WTC11 (cell line): ENCODE data around the gene RGS7. TPM values are rescaled to one million over a fixed set of nuclear protein-coding genes. Genes with fewer than 3 reads are reported as not detected.

Experiments
- ATAC-seq: fragments of 200-7000 bp; cut with Tn5 transposase; 2 replicates; pipeline ENCODE4 v1.10.0; 2021; ENCODE audit warnings: mild to moderate bottlenecking, moderate library complexity
- CTCF ChIA-PET: fragments of 300-600 bp; sonication (Branson Sonifier 250); formaldehyde crosslinking; loops from one replicate; lab custom pipeline; 2021; ENCODE audit warnings: antibody characterized with exemption; lab: Charles Lee
- POLR2A ChIA-PET: fragments of 350-600 bp; sonication (Branson Sonifier 250); formaldehyde crosslinking; loops from one replicate; lab custom pipeline; 2021; ENCODE audit warnings: antibody characterized with exemption; lab: Charles Lee
- DNase-seq: peaks from one replicate; pipeline ENCODE4 v3.0.0; 2021; ENCODE audit warnings: low spot score
- H3K27ac Mint-ChIP-seq: 2 replicates; pipeline ENCODE4 v1.8.0; 2021; ENCODE audit warnings: mixed read lengths
- H3K27me3 Mint-ChIP-seq: 2 replicates; pipeline ENCODE4 v1.8.0; 2021; ENCODE audit warnings: low read depth, mild to moderate bottlenecking, moderate library complexity, mixed read lengths
- H3K36me3 Mint-ChIP-seq: 2 replicates; pipeline ENCODE4 v1.8.0; 2021; ENCODE audit warnings: mixed read lengths
- H3K4me1 Mint-ChIP-seq: 2 replicates; pipeline ENCODE4 v1.8.0; 2022; ENCODE audit warnings: mixed read lengths
- H3K4me3 Mint-ChIP-seq: 2 replicates; pipeline ENCODE4 v1.8.0; 2021; ENCODE audit warnings: mild to moderate bottlenecking, moderate library complexity, mixed read lengths
- H3K9me3 Mint-ChIP-seq: 2 replicates; pipeline ENCODE4 v1.8.0; 2021; ENCODE audit warnings: mixed read lengths
- CREM ChIP-seq: sonication (generic); formaldehyde crosslinking; IDR thresholded peaks from 2 replicates; pipeline ENCODE4 v1.8.1; 2022; ENCODE audit warnings: mild to moderate bottlenecking, missing genetic modification reagents, moderate library complexity
- FOXK1 ChIP-seq: sonication (generic); formaldehyde crosslinking; IDR thresholded peaks from 2 replicates; pipeline ENCODE4 v1.8.0; 2022; ENCODE audit warnings: mild to moderate bottlenecking, moderate library complexity, missing genetic modification reagents
- JUN ChIP-seq: sonication (generic); formaldehyde crosslinking; IDR thresholded peaks from 2 replicates; pipeline ENCODE4 v1.8.0; 2023; ENCODE audit warnings: mild to moderate bottlenecking, missing genetic modification reagents
- PRRX2 ChIP-seq: fragments of 250-450 bp; sonication (Bioruptor Pico); IDR thresholded peaks from 2 replicates; pipeline ENCODE4 v1.8.0; 2021; ENCODE audit warnings: mild to moderate bottlenecking
- SP1 ChIP-seq: sonication (generic); formaldehyde crosslinking; conservative IDR thresholded peaks from 2 replicates; pipeline ENCODE4 v1.8.1; 2022; ENCODE audit warnings: missing genetic modification reagents
- TEAD1 ChIP-seq: sonication (generic); formaldehyde crosslinking; IDR thresholded peaks from 2 replicates; pipeline ENCODE4 v1.8.0; 2022; ENCODE audit warnings: mild to moderate bottlenecking, missing genetic modification reagents
- TEAD4 ChIP-seq: sonication (generic); formaldehyde crosslinking; IDR thresholded peaks from 2 replicates; pipeline ENCODE4 v1.8.0; 2022; ENCODE audit warnings: mild to moderate bottlenecking, missing genetic modification reagents
- total RNA-seq: library from RNA; stranded (reverse); gene quantifications from 3 replicates; pipeline ENCODE4 v1.2.3, GENCODE V29; 2021
- TF ChIP-seq, protein P1 (sequence below): fragments of 200-600 bp; IDR thresholded peaks from 2 replicates; pipeline ENCODE4 v1.8.0; 2022; ENCODE audit warnings: antibody characterized with exemption
- TF ChIP-seq, protein P2 (sequence below): sonication (generic); formaldehyde crosslinking; IDR thresholded peaks from 2 replicates; pipeline ENCODE4 v1.8.0; 2023; ENCODE audit warnings: missing genetic modification reagents
- TF ChIP-seq, protein P3 (sequence below): sonication (generic); formaldehyde crosslinking; IDR thresholded peaks from 2 replicates; pipeline ENCODE4 v1.8.0; 2022; ENCODE audit warnings: missing genetic modification reagents
- TF ChIP-seq, protein P4 (sequence below): sonication (generic); formaldehyde crosslinking; IDR thresholded peaks from 2 replicates; pipeline ENCODE4 v1.8.0; 2023; ENCODE audit warnings: mild to moderate bottlenecking, missing genetic modification reagents
- TF ChIP-seq, protein P5 (sequence below): sonication (generic); formaldehyde crosslinking; IDR thresholded peaks from 2 replicates; pipeline ENCODE4 v1.8.0; 2022; ENCODE audit warnings: mild to moderate bottlenecking, missing genetic modification reagents
- TF ChIP-seq, protein P6 (sequence below): sonication (generic); formaldehyde crosslinking; IDR thresholded peaks from 2 replicates; pipeline ENCODE4 v1.8.0; 2022; ENCODE audit warnings: mild to moderate bottlenecking, missing genetic modification reagents
- TF ChIP-seq, protein P7 (sequence below): sonication (generic); formaldehyde crosslinking; IDR thresholded peaks from 2 replicates; pipeline ENCODE4 v1.8.1; 2022; ENCODE audit warnings: missing genetic modification reagents, borderline replicate concordance
- TF ChIP-seq, protein P8 (sequence below): sonication (generic); formaldehyde crosslinking; IDR thresholded peaks from 2 replicates; pipeline ENCODE4 v1.8.1; 2022; ENCODE audit warnings: mild to moderate bottlenecking, moderate library complexity, missing genetic modification reagents

The RGS7 gene
- total RNA-seq, 1 experiment from 2014 or later, result 1.2 TPM

DNA sequence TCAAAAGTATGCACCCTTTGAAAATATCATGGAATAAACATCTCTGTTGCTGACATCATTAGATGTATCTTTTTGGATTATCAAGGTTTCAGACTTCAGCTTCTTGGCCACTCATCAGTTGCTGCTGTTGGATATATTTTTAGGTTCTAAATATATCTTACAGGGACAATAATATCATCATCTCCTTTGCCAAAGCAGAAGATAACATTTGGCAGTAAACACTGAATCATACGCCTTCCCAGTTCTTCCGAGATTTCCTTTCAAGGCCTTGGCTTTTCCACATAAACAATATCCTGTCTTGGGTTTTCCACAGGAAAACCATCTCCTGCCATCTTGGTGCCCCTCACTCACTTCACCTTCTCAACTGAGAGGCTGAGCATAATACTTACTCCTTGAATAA, 39.3 kb downstream of the RGS7 start:
- H3K9me3 Mint-ChIP-seq, result no peaks in the 10 kb centered on the region
- no peaks in the 10 kb centered on the region for H3K36me3 Mint-ChIP-seq

DNA sequence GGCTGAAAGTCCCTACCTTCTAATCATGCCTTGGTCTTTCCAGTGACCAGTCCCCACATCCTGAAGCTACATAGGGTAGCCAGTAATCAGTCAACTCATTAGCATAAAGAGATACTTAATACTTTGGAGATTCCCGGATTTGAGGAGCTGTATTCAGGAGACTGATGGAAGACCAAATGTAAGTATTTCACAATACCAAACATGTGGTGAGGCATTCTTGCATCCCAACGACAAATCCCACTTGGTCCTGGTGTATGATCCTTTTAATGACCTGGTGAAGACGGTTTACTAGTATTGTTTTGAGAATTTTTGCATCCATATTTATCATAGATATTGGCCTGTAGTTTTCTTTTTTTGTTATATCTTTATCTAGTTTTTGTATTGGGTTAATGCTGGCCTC, 40.6 kb downstream of the RGS7 start:
- TF ChIP-seq, protein P1, sequence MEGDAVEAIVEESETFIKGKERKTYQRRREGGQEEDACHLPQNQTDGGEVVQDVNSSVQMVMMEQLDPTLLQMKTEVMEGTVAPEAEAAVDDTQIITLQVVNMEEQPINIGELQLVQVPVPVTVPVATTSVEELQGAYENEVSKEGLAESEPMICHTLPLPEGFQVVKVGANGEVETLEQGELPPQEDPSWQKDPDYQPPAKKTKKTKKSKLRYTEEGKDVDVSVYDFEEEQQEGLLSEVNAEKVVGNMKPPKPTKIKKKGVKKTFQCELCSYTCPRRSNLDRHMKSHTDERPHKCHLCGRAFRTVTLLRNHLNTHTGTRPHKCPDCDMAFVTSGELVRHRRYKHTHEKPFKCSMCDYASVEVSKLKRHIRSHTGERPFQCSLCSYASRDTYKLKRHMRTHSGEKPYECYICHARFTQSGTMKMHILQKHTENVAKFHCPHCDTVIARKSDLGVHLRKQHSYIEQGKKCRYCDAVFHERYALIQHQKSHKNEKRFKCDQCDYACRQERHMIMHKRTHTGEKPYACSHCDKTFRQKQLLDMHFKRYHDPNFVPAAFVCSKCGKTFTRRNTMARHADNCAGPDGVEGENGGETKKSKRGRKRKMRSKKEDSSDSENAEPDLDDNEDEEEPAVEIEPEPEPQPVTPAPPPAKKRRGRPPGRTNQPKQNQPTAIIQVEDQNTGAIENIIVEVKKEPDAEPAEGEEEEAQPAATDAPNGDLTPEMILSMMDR, result no peak
- no peak for TF ChIP-seq FOXK1
- no peak for TF ChIP-seq TEAD1
- TF ChIP-seq TEAD4 (CRISPR knock-in tag), result no peak
- TF ChIP-seq, protein P2, sequence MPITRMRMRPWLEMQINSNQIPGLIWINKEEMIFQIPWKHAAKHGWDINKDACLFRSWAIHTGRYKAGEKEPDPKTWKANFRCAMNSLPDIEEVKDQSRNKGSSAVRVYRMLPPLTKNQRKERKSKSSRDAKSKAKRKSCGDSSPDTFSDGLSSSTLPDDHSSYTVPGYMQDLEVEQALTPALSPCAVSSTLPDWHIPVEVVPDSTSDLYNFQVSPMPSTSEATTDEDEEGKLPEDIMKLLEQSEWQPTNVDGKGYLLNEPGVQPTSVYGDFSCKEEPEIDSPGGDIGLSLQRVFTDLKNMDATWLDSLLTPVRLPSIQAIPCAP, result no peak
- TF ChIP-seq, protein P3, sequence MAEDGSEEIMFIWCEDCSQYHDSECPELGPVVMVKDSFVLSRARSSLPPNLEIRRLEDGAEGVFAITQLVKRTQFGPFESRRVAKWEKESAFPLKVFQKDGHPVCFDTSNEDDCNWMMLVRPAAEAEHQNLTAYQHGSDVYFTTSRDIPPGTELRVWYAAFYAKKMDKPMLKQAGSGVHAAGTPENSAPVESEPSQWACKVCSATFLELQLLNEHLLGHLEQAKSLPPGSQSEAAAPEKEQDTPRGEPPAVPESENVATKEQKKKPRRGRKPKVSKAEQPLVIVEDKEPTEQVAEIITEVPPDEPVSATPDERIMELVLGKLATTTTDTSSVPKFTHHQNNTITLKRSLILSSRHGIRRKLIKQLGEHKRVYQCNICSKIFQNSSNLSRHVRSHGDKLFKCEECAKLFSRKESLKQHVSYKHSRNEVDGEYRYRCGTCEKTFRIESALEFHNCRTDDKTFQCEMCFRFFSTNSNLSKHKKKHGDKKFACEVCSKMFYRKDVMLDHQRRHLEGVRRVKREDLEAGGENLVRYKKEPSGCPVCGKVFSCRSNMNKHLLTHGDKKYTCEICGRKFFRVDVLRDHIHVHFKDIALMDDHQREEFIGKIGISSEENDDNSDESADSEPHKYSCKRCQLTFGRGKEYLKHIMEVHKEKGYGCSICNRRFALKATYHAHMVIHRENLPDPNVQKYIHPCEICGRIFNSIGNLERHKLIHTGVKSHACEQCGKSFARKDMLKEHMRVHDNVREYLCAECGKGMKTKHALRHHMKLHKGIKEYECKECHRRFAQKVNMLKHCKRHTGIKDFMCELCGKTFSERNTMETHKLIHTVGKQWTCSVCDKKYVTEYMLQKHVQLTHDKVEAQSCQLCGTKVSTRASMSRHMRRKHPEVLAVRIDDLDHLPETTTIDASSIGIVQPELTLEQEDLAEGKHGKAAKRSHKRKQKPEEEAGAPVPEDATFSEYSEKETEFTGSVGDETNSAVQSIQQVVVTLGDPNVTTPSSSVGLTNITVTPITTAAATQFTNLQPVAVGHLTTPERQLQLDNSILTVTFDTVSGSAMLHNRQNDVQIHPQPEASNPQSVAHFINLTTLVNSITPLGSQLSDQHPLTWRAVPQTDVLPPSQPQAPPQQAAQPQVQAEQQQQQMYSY (CRISPR knock-in tag), result no peak
- TF ChIP-seq CREM (CRISPR knock-in tag), result no peak
- no peak for TF ChIP-seq PRRX2 (CRISPR knock-in tag)
- no peak for TF ChIP-seq JUN (CRISPR knock-in tag)
- TF ChIP-seq, protein P4, sequence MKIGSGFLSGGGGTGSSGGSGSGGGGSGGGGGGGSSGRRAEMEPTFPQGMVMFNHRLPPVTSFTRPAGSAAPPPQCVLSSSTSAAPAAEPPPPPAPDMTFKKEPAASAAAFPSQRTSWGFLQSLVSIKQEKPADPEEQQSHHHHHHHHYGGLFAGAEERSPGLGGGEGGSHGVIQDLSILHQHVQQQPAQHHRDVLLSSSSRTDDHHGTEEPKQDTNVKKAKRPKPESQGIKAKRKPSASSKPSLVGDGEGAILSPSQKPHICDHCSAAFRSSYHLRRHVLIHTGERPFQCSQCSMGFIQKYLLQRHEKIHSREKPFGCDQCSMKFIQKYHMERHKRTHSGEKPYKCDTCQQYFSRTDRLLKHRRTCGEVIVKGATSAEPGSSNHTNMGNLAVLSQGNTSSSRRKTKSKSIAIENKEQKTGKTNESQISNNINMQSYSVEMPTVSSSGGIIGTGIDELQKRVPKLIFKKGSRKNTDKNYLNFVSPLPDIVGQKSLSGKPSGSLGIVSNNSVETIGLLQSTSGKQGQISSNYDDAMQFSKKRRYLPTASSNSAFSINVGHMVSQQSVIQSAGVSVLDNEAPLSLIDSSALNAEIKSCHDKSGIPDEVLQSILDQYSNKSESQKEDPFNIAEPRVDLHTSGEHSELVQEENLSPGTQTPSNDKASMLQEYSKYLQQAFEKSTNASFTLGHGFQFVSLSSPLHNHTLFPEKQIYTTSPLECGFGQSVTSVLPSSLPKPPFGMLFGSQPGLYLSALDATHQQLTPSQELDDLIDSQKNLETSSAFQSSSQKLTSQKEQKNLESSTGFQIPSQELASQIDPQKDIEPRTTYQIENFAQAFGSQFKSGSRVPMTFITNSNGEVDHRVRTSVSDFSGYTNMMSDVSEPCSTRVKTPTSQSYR (CRISPR knock-in tag), result no peak
- TF ChIP-seq, protein P5, sequence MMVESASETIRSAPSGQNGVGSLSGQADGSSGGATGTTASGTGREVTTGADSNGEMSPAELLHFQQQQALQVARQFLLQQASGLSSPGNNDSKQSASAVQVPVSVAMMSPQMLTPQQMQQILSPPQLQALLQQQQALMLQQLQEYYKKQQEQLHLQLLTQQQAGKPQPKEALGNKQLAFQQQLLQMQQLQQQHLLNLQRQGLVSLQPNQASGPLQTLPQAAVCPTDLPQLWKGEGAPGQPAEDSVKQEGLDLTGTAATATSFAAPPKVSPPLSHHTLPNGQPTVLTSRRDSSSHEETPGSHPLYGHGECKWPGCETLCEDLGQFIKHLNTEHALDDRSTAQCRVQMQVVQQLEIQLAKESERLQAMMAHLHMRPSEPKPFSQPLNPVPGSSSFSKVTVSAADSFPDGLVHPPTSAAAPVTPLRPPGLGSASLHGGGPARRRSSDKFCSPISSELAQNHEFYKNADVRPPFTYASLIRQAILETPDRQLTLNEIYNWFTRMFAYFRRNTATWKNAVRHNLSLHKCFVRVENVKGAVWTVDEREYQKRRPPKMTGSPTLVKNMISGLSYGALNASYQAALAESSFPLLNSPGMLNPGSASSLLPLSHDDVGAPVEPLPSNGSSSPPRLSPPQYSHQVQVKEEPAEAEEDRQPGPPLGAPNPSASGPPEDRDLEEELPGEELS (CRISPR knock-in tag), result no peak
- TF ChIP-seq, protein P6, sequence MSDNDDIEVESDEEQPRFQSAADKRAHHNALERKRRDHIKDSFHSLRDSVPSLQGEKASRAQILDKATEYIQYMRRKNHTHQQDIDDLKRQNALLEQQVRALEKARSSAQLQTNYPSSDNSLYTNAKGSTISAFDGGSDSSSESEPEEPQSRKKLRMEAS (CRISPR knock-in tag), result no peak
- Mint-ChIP-seq H3K9me3 (no peaks in the 10 kb centered on the region), H3K36me3 (no peaks in the 10 kb centered on the region), H3K27me3 (no peaks in the 10 kb centered on the region), H3K27ac (no peak overlapping the region), H3K4me1 (peaks cover under 1% of the 10 kb centered on the region), H3K4me3 (no peak overlapping the region)
- DNase-seq (no peak), ATAC-seq (no peak)
- ChIA-PET CTCF (interaction anchor here (0.6 kb wide), 1 partner anchor 22 kb away, joined by 3 read pairs; no protein-coding TSS in a partner anchor), POLR2A (no interaction called here)

More for the DNA sequence above, 39.3 kb downstream of the RGS7 start:
- no peaks in the 10 kb centered on the region for H3K4me1 Mint-ChIP-seq
- ChIA-PET CTCF (no interaction called here), POLR2A (no interaction called here)
- ATAC-seq (no peak), DNase-seq (no peak)
- H3K4me3 Mint-ChIP-seq, result no peak overlapping the region
- TF ChIP-seq, protein P7, sequence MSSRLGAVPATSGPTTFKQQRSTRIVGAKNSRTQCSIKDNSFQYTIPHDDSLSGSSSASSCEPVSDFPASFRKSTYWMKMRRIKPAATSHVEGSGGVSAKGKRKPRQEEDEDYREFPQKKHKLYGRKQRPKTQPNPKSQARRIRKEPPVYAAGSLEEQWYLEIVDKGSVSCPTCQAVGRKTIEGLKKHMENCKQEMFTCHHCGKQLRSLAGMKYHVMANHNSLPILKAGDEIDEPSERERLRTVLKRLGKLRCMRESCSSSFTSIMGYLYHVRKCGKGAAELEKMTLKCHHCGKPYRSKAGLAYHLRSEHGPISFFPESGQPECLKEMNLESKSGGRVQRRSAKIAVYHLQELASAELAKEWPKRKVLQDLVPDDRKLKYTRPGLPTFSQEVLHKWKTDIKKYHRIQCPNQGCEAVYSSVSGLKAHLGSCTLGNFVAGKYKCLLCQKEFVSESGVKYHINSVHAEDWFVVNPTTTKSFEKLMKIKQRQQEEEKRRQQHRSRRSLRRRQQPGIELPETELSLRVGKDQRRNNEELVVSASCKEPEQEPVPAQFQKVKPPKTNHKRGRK (CRISPR knock-in tag), result no peak
- TF ChIP-seq, protein P8, sequence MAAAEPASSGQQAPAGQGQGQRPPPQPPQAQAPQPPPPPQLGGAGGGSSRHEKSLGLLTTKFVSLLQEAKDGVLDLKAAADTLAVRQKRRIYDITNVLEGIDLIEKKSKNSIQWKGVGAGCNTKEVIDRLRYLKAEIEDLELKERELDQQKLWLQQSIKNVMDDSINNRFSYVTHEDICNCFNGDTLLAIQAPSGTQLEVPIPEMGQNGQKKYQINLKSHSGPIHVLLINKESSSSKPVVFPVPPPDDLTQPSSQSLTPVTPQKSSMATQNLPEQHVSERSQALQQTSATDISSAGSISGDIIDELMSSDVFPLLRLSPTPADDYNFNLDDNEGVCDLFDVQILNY (CRISPR knock-in tag), result no peak
- no peak for TF ChIP-seq SP1 (CRISPR knock-in tag)
- TF ChIP-seq, protein P2, result no peak
- no peaks in the 10 kb centered on the region for H3K27me3 Mint-ChIP-seq
- H3K27ac Mint-ChIP-seq, result no peak overlapping the region
